Measurements from ENCODE around the gene PRRG1. TPM values are rescaled to one million over a fixed set of nuclear protein-coding genes. Genes with fewer than 3 reads are reported as not detected.

Gene PRRG1
- total RNA-seq, 2 experiments from 2014 or later, result not detected

DNA sequence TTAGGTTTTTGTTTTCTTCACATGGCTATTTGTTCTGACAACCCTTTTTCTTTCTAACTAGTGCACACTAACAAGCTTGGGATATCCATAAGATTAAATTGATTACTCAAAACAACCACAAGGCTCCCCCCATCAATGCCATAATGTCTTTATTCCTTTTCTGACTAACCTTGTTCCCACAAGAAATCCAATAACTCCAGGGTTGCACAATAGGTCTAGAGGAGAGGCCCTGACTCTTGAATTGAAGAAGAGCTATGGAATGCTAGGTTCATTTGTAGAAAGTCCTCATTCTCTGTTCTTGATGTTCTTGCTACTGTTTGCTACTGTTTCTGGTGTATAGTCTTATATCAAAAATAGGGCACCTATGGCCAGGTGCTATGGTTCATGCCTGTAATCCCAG is 71.0 kb downstream of the PRRG1 start:
- ChIA-PET CTCF (ENCODE audit: unreplicated experiment) (no interaction called here), POLR2A (interaction anchor here (0.7 kb wide), 1 partner anchor 1125 kb away, joined by 4 read pairs; no protein-coding TSS in a partner anchor)
- Histone ChIP-seq H2AFZ (ENCODE audit: low read length) (no peak overlapping the region), H3K9me3 (ENCODE audit: low read length) (no peaks in the 10 kb centered on the region), H3K9me2 (ENCODE audit: insufficient read depth, low read length) (no peaks in the 10 kb centered on the region), H3K27ac (ENCODE audit: low read depth, low read length, poor library complexity, severe bottlenecking) (no peak overlapping the region), H4K20me1 (ENCODE audit: insufficient read depth, low read length) (no peaks in the 10 kb centered on the region), H3K4me3 (ENCODE audit: low read depth, low read length, poor library complexity, severe bottlenecking) (no peak overlapping the region), H3K4me2 (ENCODE audit: low read length) (no peak overlapping the region), H3K4me1 (ENCODE audit: insufficient read depth, low read length, poor library complexity, severe bottlenecking) (no peaks in the 10 kb centered on the region), H3K79me2 (ENCODE audit: insufficient read depth, low read depth, low read length) (no peaks in the 10 kb centered on the region), H3K36me3 (ENCODE audit: insufficient read depth, low read length) (no peaks in the 10 kb centered on the region)
- no TSS peak for BruUV-seq (replicated peaks)
- no peak for DNase-seq (ENCODE audit: low spot score)
- TF ChIP-seq, protein P1, sequence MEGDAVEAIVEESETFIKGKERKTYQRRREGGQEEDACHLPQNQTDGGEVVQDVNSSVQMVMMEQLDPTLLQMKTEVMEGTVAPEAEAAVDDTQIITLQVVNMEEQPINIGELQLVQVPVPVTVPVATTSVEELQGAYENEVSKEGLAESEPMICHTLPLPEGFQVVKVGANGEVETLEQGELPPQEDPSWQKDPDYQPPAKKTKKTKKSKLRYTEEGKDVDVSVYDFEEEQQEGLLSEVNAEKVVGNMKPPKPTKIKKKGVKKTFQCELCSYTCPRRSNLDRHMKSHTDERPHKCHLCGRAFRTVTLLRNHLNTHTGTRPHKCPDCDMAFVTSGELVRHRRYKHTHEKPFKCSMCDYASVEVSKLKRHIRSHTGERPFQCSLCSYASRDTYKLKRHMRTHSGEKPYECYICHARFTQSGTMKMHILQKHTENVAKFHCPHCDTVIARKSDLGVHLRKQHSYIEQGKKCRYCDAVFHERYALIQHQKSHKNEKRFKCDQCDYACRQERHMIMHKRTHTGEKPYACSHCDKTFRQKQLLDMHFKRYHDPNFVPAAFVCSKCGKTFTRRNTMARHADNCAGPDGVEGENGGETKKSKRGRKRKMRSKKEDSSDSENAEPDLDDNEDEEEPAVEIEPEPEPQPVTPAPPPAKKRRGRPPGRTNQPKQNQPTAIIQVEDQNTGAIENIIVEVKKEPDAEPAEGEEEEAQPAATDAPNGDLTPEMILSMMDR (conservative IDR thresholded peaks at IDR 0.05; ENCODE audit: low read length), result no peak
- no peak for TF ChIP-seq EZH2phosphoT487 (IDR thresholded peaks at IDR 0.05; ENCODE audit: borderline replicate concordance, low read depth, low read length)
- intact Hi-C loops (cut with micrococcal nuclease; ENCODE audit: unreplicated experiment), result no loop called here

- H2AFZ ChIP-seq (ENCODE audit: low read length), result no peak overlapping the region
- intact Hi-C loops (cut with micrococcal nuclease; ENCODE audit: unreplicated experiment), result no loop called here
- H3K36me3 ChIP-seq (ENCODE audit: insufficient read depth, low read length), result no peaks in the 10 kb centered on the region
- DNase-seq (ENCODE audit: low spot score), result no peak
- no peaks in the 10 kb centered on the region for H3K9me2 ChIP-seq (ENCODE audit: insufficient read depth, low read length)
- H4K20me1 ChIP-seq (ENCODE audit: insufficient read depth, low read length), result no peaks in the 10 kb centered on the region
- H3K4me3 ChIP-seq (ENCODE audit: low read depth, low read length, poor library complexity, severe bottlenecking), result no peak overlapping the region
- H3K4me1 ChIP-seq (ENCODE audit: insufficient read depth, low read length, poor library complexity, severe bottlenecking), result no peaks in the 10 kb centered on the region
- no peak overlapping the region for H3K4me2 ChIP-seq (ENCODE audit: low read length)
- no TSS peak for BruUV-seq (replicated peaks)
- no peaks in the 10 kb centered on the region for H3K79me2 ChIP-seq (ENCODE audit: insufficient read depth, low read depth, low read length)
- TF ChIP-seq, protein P1 (conservative IDR thresholded peaks at IDR 0.05; ENCODE audit: low read length), result no peak
- no peak for TF ChIP-seq EZH2phosphoT487 (IDR thresholded peaks at IDR 0.05; ENCODE audit: borderline replicate concordance, low read depth, low read length)
- H3K27ac ChIP-seq (ENCODE audit: low read depth, low read length, poor library complexity, severe bottlenecking), result no peak overlapping the region
- no peaks in the 10 kb centered on the region for H3K9me3 ChIP-seq (ENCODE audit: low read length)
- ChIA-PET POLR2A (interaction anchor here (0.7 kb wide), 1 partner anchor 1124 kb away, joined by 4 read pairs; no protein-coding TSS in a partner anchor), CTCF (ENCODE audit: unreplicated experiment) (no interaction called here)
These were observed 71.6 kb downstream of the PRRG1 start for GRCh38 chrX:37420756-37421155.

- no peak overlapping the region for H2AFZ ChIP-seq (ENCODE audit: low read length)
- ChIA-PET POLR2A (no interaction called here), CTCF (ENCODE audit: unreplicated experiment) (no interaction called here)
- no TSS peak for BruUV-seq (replicated peaks)
- no peak overlapping the region for H3K27ac ChIP-seq (ENCODE audit: low read depth, low read length, poor library complexity, severe bottlenecking)
- H3K79me2 ChIP-seq (ENCODE audit: insufficient read depth, low read depth, low read length), result no peaks in the 10 kb centered on the region
- no peaks in the 10 kb centered on the region for H3K9me3 ChIP-seq (ENCODE audit: low read length)
- TF ChIP-seq, protein P1 (conservative IDR thresholded peaks at IDR 0.05; ENCODE audit: low read length), result no peak
- TF ChIP-seq EZH2phosphoT487 (IDR thresholded peaks at IDR 0.05; ENCODE audit: borderline replicate concordance, low read depth, low read length), result no peak
- no peak for DNase-seq (ENCODE audit: low spot score)
- H3K9me2 ChIP-seq (ENCODE audit: insufficient read depth, low read length), result no peaks in the 10 kb centered on the region
- intact Hi-C loops (cut with micrococcal nuclease; ENCODE audit: unreplicated experiment), result no loop called here
- no peaks in the 10 kb centered on the region for H4K20me1 ChIP-seq (ENCODE audit: insufficient read depth, low read length)
- H3K4me3 ChIP-seq (ENCODE audit: low read depth, low read length, poor library complexity, severe bottlenecking), result no peak overlapping the region
- H3K36me3 ChIP-seq (ENCODE audit: insufficient read depth, low read length), result no peaks in the 10 kb centered on the region
- no peaks in the 10 kb centered on the region for H3K4me1 ChIP-seq (ENCODE audit: insufficient read depth, low read length, poor library complexity, severe bottlenecking)
- no peak overlapping the region for H3K4me2 ChIP-seq (ENCODE audit: low read length)
These were observed 74.9 kb downstream of the PRRG1 start for GRCh38 chrX:37424000-37424429.
